Skeletal muscle tissue (tissue), 4 donors: ENCODE results near the gene ADGRV1. TPM values are rescaled to one million over a fixed set of nuclear protein-coding genes. Genes with fewer than 3 reads are reported as not detected.

Source experiments
- H3K27ac ChIP-seq: one replicate; pipeline ENCODE4 v1.7.0; 2013; ENCODE audit warnings: mild to moderate bottlenecking, low read depth, low read length, inconsistent platforms
- H3K27me3 ChIP-seq, 3 donors: one replicate each; pipeline ENCODE4 v1.7.0; 2013; ENCODE audit warnings: low read length in 3 of 3; ENCODE audit not compliant: control insufficient read depth in 3 of 3, insufficient read depth in 3 of 3
- H3K36me3 ChIP-seq, 3 donors: one replicate each; pipeline ENCODE4 v1.7.0; 2013; ENCODE audit warnings: low read length in 3 of 3; ENCODE audit not compliant: control insufficient read depth in 3 of 3, insufficient read depth in 3 of 3
- H3K4me1 ChIP-seq, 3 donors: one replicate each; pipeline ENCODE4 v1.7.0; 2013; ENCODE audit warnings: low read length in 3 of 3, mild to moderate bottlenecking in 3 of 3; ENCODE audit not compliant: control insufficient read depth in 3 of 3, insufficient read depth in 3 of 3
- H3K4me3 ChIP-seq, 3 donors: one replicate each; pipeline ENCODE4 v1.7.0; 2013; ENCODE audit warnings: low read length in 3 of 3
- H3K9ac ChIP-seq, 3 donors: one replicate each; pipeline ENCODE4 v1.7.0; 2013; ENCODE audit warnings: low read length in 3 of 3, mild to moderate bottlenecking in 3 of 3, moderate library complexity in 2 of 3, low read depth in 1 of 3
- H3K9me3 ChIP-seq, 3 donors: one replicate each; pipeline ENCODE4 v1.7.0; 2013; ENCODE audit warnings: low read length in 3 of 3; ENCODE audit not compliant: control insufficient read depth in 3 of 3
- total RNA-seq: library from RNA; depleted of rRNA; stranded (reverse); fragments of >200 nt; gene quantifications from one replicate; pipeline ENCODE4 v1.2.3, GENCODE V29; 2014
- donor health status: Osteomylitis.

The ADGRV1 gene
- total RNA-seq, 1 donor from 2014 or later, result 2.6 TPM

GRCh38 chr5:91171322-91171721 is 612.7 kb downstream of the ADGRV1 start:
- Histone ChIP-seq H3K9me3 (no peaks in the 10 kb centered on the region), H3K4me1 (no peaks in the 10 kb centered on the region), H3K27ac (no peak overlapping the region), H3K36me3 (no peaks in the 10 kb centered on the region), H3K9ac (no peak overlapping the region), H3K27me3 (no peaks in the 10 kb centered on the region), H3K4me3 (no peak overlapping the region)

DNA sequence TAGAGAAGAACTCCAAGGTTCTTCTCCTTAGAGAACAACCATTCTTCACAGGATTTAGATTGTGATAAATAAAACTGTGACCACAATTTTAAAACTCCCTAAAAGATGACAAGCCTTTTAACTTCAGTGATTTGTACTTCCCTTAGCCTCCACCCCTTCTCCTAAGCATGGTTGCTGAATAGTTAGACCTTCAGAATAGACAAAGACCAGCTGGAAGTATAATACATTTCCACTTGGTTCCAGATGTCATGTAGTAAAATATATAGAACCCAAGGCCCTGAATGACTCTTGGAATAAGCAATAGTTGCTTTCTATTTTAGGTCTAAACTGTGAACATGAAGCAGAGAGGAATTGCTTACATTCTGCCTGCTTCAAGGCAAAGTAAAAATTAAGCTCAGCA is 615.8 kb downstream of the ADGRV1 start:
- Histone ChIP-seq H3K27ac (no peak overlapping the region), H3K4me1 (no peaks in the 10 kb centered on the region), H3K4me3 (no peak overlapping the region), H3K9me3 (no peaks in the 10 kb centered on the region), H3K27me3 (no peaks in the 10 kb centered on the region), H3K9ac (no peak overlapping the region), H3K36me3 (no peaks in the 10 kb centered on the region)

DNA sequence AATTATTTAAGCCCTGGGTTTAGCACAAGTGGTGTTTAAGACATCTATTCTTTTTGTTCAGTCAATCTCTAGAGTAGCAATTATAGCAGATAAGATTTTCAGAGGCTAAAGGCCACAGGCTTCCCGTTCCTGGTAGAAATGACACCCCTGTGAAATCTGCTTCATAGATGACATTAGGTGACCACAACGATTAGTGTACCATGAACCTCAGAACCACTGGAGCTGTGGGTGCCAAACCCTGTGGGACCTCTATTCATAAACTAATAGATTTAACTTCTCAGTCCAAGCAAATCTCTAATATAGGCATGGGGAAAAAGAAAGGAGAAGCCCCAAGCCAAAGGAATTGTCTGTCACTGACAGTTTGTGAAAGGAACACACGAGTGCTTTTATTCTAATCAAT is 617.1 kb downstream of the ADGRV1 start:
- Histone ChIP-seq H3K9ac (no peak overlapping the region), H3K27ac (no peak overlapping the region), H3K9me3 (no peaks in the 10 kb centered on the region), H3K27me3 (no peaks in the 10 kb centered on the region), H3K4me3 (no peak overlapping the region), H3K36me3 (no peaks in the 10 kb centered on the region), H3K4me1 (no peaks in the 10 kb centered on the region)

DNA sequence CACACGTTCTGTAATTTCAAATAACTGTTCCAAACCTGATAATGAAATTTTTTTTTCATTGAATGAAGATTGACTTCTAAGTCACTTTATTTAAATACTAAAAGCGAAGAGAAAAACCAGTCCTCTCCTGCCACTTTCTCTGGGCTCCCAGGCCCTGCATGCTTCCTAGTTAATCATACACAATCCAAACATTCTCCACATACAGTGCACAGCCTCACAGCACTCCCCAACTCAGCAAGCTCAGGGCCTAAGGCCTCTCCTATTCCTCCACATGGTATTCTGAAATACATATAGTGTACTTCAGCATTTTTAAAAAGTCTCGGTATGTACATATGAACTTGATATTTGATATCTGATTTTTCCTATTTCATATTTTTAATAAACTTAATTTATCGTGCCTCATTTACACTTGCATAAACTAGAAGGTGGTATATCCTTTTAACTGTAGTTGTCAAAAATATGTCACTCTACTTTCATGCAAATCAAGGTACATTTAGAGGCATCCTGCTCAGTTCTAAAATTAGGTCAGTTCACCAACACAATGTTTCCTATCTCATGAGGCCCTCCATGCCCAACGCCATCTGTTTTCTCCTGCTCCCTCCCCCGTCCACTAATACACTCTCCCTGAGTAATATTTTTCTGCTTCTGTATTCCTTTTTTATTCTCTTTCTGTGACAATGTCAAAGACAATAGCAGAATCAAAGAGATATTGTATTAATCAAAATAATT is 617.9 kb downstream of the ADGRV1 start:
- Histone ChIP-seq H3K27me3 (no peaks in the 10 kb centered on the region), H3K4me3 (no peak overlapping the region), H3K27ac (no peak overlapping the region), H3K36me3 (no peaks in the 10 kb centered on the region), H3K4me1 (no peaks in the 10 kb centered on the region), H3K9me3 (no peaks in the 10 kb centered on the region), H3K9ac (no peak overlapping the region)

- H3K27ac ChIP-seq, result no peak overlapping the region
- H3K36me3 ChIP-seq, result no peaks in the 10 kb centered on the region
These were observed 618.5 kb downstream of the ADGRV1 start for GRCh38 chr5:91177085-91177484.

GRCh38 chr5:91177639-91178038 is 619.0 kb downstream of the ADGRV1 start:
- Histone ChIP-seq H3K4me1 (peaks cover 0 to 4% (median 0%) of the 10 kb centered on the region in 3 donors), H3K36me3 (no peaks in the 10 kb centered on the region), H3K4me3 (no peak overlapping the region), H3K9me3 (no peaks in the 10 kb centered on the region), H3K27ac (no peak overlapping the region), H3K27me3 (no peaks in the 10 kb centered on the region), H3K9ac (no peak overlapping the region)

More at GRCh38 chr5:91177085-91177484, 618.5 kb downstream of the ADGRV1 start:
- Histone ChIP-seq H3K4me3 (no peak overlapping the region), H3K4me1 (no peaks in the 10 kb centered on the region), H3K27me3 (no peaks in the 10 kb centered on the region), H3K9me3 (no peaks in the 10 kb centered on the region), H3K9ac (no peak overlapping the region)

DNA sequence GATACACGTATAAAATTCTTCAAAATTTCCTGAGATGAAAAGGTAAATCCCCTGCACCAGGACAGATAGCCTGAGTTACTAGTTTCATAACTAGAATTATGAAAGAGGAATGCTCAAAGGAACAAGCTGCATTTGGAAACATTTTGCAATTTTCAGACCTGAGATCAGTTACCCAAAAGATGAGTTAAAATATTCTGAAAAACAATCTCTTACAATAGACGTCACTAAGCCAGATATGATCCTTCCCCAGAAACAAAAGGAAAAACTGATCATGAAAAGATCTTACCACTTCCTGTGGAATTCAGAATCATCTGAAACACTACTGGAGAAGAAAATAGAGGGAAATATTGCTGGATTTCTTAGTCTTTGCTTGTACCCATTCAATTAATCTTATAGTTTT is 619.9 kb downstream of the ADGRV1 start:
- H3K36me3 ChIP-seq, result no peaks in the 10 kb centered on the region
- no peaks in the 10 kb centered on the region for H3K27me3 ChIP-seq
- peaks cover 0 to 4% (median 0%) of the 10 kb centered on the region in 3 donors for H3K4me1 ChIP-seq
- no peak overlapping the region for H3K27ac ChIP-seq
- no peaks in the 10 kb centered on the region for H3K9me3 ChIP-seq
- no peak overlapping the region for H3K4me3 ChIP-seq
- H3K9ac ChIP-seq, result no peak overlapping the region

DNA sequence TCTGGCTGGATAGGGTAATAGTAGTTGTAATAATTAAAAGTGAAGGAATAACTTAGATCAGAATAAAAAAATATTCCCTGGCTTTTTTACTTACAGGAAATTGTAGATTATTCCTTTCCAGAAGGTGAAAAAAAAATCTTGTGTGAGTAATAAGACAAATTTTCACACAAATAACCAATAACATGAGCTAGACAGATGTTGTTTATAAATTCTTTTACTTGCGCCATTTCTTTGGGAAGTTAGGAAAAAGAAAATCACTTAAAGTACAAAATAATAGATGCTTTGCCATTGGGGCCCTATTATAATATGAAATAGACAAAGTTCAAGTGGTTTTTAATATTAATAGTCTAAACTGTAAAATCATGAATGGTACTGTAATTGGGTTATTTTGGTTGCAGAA is 620.4 kb downstream of the ADGRV1 start:
- H3K4me1 ChIP-seq, result peaks cover 0 to 4% (median 0%) of the 10 kb centered on the region in 3 donors

DNA sequence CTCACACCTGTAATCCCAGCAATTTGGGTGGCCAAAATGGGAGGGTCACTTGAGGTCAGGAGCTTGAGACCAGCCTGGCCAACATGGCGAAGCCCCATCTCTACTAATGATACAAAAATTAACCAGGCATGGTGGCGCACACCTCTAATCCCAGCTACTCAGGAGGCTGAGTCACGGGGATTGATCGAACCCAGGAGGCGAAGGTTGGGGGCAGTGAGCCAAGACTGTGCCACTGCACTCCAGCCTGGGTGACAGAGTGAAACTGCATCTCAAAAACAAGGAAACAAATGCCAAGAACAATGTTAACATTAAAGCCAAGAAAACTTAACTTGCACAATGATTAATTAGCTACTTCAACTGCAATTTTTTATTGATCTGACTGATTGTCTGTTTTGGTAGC is 621.9 kb downstream of the ADGRV1 start:
- Histone ChIP-seq H3K4me1 (peaks cover 0 to 4% (median 0%) of the 10 kb centered on the region in 3 donors), H3K27me3 (no peaks in the 10 kb centered on the region), H3K4me3 (no peak overlapping the region), H3K36me3 (no peaks in the 10 kb centered on the region), H3K9me3 (no peaks in the 10 kb centered on the region), H3K27ac (no peak overlapping the region), H3K9ac (no peak overlapping the region)

More for the DNA sequence above, 620.4 kb downstream of the ADGRV1 start:
- Histone ChIP-seq H3K9me3 (no peaks in the 10 kb centered on the region), H3K36me3 (no peaks in the 10 kb centered on the region), H3K9ac (no peak overlapping the region), H3K27ac (no peak overlapping the region), H3K27me3 (no peaks in the 10 kb centered on the region), H3K4me3 (no peak overlapping the region)

- H3K36me3 ChIP-seq, result no peaks in the 10 kb centered on the region
- no peaks in the 10 kb centered on the region for H3K27me3 ChIP-seq
- peak overlapping the region; percentile 37 for H3K27ac ChIP-seq
- peaks cover 0 to 4% (median 0%) of the 10 kb centered on the region in 3 donors for H3K4me1 ChIP-seq
- H3K9me3 ChIP-seq, result no peaks in the 10 kb centered on the region
- no peak overlapping the region for H3K9ac ChIP-seq
- H3K4me3 ChIP-seq, result no peak overlapping the region
These were observed 624.2 kb downstream of the ADGRV1 start for GRCh38 chr5:91182763-91183162.
